ENCODE data around the gene STARD10.

STARD10 gene

DNA sequence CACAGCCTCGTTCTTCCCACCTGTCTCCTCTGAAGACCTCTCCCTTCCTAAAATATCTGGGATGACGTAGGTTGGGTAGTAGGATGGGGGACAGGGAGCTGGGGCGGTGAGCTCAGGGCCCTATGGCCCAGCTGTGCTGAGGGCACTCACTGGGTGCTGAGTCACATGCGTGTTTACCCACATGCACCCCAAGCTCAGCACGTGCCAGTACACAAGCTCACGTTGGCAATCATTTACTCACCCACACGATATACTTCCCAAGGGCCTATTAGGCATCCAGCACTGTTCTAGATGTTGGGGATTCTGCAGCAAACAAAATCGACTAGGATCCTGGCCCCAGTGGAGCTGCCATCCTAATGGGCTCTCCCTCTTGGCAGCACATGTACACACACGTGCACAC, 70.3 kb downstream of the STARD10 start:
- Histone ChIP-seq H3K4me1 (ENCODE audit: insufficient read depth, low read length) (peaks cover 46% of the 10 kb centered on the region), H3K4me3 (ENCODE audit: low read depth in 1 of 2, low read length in 2 of 2) (no peak overlapping the region), H3K9me3 (ENCODE audit: low read length) (no peaks in the 10 kb centered on the region), H3K9ac (ENCODE audit: low read length) (no peak overlapping the region), H3K27me3 (ENCODE audit: control insufficient read depth in 1 of 2, insufficient read depth in 2 of 2, low read length in 2 of 2) (no peaks in the 10 kb centered on the region), H3K27ac (ENCODE audit: low read depth, low read length) (no peak overlapping the region), H3K36me3 (ENCODE audit: insufficient read depth, low read length) (no peaks in the 10 kb centered on the region)

DNA sequence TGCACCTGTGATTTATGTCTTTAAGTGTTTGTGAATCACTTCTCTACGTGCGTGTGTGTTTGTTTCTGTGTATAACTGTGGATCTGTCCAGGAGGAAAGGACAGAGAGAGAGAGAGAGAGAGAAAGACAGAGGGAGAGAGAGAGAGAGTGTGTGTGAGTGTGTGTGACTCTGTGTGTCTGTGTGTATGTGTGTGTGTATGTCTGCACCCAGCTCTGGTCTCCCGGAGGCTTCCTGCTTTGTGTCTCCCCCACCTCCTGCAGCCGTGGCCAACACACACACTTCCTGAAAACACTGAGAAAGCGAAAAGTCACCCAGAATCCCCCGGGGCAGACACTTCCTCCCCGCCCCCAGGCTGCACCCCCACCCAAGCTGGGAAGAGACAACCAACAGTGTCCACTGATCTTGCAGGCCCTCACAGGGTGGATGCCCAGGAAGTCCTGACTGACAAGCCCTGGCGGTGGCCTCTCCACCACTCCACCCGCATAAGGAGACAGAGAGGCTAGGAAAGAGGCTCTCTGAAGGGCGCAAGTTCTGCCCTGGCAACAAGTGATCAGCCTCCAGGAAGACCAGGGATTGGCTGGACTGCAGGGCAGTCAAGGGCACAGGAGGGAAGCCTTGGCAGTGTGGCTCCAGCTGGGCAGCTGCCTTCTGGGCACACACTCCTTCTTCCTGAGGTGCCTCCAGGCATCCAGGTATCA, 71.6 kb downstream of the STARD10 start:
- Histone ChIP-seq H3K4me1 (ENCODE audit: insufficient read depth, low read length) (peaks cover 46% of the 10 kb centered on the region), H3K36me3 (ENCODE audit: insufficient read depth, low read length) (no peaks in the 10 kb centered on the region), H3K27ac (ENCODE audit: low read depth, low read length) (peak overlapping the region; percentile 66), H3K9ac (ENCODE audit: low read length) (peak overlapping the region; percentile 59), H3K9me3 (ENCODE audit: low read length) (no peaks in the 10 kb centered on the region), H3K27me3 (ENCODE audit: control insufficient read depth in 1 of 2, insufficient read depth in 2 of 2, low read length in 2 of 2) (no peaks in the 10 kb centered on the region), H3K4me3 (ENCODE audit: low read depth in 1 of 2, low read length in 2 of 2) (peak overlapping the region; percentile 51 to 82)

DNA sequence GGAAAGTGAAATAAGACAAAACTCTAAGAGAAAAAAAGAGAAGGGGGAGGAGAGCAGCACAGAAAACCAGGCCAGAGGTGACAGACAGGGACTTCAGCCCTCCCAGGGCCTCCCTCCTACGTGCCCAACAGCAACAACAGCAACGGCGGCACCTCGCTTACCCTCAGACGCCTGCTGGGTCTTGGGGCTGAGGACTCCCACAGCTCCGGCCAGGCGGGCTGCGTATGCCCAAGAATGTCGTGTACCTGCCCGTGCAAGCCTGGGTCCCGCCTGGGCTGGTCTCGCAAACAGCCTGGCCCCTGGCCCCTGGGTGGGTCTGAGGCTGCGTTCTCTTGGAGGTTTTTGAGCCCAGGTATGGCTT, 72.2 kb downstream of the STARD10 start:
- Histone ChIP-seq H3K27me3 (ENCODE audit: control insufficient read depth in 1 of 2, insufficient read depth in 2 of 2, low read length in 2 of 2) (no peaks in the 10 kb centered on the region), H3K36me3 (ENCODE audit: insufficient read depth, low read length) (no peaks in the 10 kb centered on the region), H3K4me3 (ENCODE audit: low read depth in 1 of 2, low read length in 2 of 2) (peak overlapping the region; percentile 51 to 82), H3K9ac (ENCODE audit: low read length) (peak overlapping the region; percentile 59), H3K27ac (ENCODE audit: low read depth, low read length) (peak overlapping the region; percentile 66), H3K4me1 (ENCODE audit: insufficient read depth, low read length) (peaks cover 48% of the 10 kb centered on the region), H3K9me3 (ENCODE audit: low read length) (no peaks in the 10 kb centered on the region)

DNA sequence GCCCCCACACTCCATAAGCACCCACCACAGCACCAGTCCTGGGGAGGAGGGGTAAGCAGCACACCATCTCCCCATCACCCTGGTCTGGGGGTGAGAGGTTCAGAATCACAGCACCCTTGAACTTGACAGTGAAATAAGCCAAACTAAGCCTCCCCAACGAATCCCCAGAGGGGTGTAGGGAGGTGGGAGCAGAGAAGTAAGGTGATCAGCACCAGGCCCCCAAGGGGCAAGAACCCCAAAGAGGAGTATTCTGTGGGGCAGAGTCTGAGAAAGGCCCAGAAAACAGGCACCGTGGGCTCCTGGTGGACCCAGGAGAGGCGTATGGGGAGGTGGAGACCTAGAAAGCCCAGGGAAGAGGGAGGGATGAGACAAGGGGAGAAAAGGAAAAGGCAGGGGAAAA, 72.6 kb downstream of the STARD10 start:
- Histone ChIP-seq H3K27me3 (ENCODE audit: control insufficient read depth in 1 of 2, insufficient read depth in 2 of 2, low read length in 2 of 2) (no peaks in the 10 kb centered on the region), H3K9ac (ENCODE audit: low read length) (peak overlapping the region; percentile 59), H3K9me3 (ENCODE audit: low read length) (no peaks in the 10 kb centered on the region), H3K27ac (ENCODE audit: low read depth, low read length) (peak overlapping the region; percentile 66), H3K4me1 (ENCODE audit: insufficient read depth, low read length) (peaks cover 52% of the 10 kb centered on the region), H3K36me3 (ENCODE audit: insufficient read depth, low read length) (no peaks in the 10 kb centered on the region), H3K4me3 (ENCODE audit: low read depth in 1 of 2, low read length in 2 of 2) (peak overlapping the region; percentile 51 to 82)

DNA sequence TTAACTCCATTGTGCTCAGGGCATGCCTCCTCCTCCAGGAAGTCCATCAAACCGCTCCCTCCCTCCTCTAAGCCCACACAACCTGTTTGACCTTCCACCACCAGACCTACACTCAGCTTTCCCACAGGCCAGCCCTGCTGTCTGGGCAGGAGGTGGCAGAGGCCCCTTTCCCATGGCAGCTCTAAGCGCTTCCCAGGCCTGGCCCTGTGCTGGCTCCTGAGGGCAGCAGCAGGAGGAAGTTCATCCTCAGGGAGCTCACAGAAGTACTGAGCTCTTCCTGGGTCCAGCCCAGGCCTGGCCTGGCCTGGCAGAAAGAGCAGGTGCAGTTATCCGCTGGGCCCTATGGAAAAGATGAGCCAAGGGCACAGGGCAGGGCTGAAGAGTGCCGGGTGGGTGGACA, 73.1 kb downstream of the STARD10 start:
- Histone ChIP-seq H3K9me3 (ENCODE audit: low read length) (no peaks in the 10 kb centered on the region), H3K9ac (ENCODE audit: low read length) (peak overlapping the region; percentile 59), H3K27me3 (ENCODE audit: control insufficient read depth in 1 of 2, insufficient read depth in 2 of 2, low read length in 2 of 2) (no peaks in the 10 kb centered on the region), H3K4me1 (ENCODE audit: insufficient read depth, low read length) (peaks cover 54% of the 10 kb centered on the region), H3K4me3 (ENCODE audit: low read depth in 1 of 2, low read length in 2 of 2) (peak overlapping the region; percentile 51 to 82), H3K36me3 (ENCODE audit: insufficient read depth, low read length) (no peaks in the 10 kb centered on the region), H3K27ac (ENCODE audit: low read depth, low read length) (peak overlapping the region; percentile 66)

DNA sequence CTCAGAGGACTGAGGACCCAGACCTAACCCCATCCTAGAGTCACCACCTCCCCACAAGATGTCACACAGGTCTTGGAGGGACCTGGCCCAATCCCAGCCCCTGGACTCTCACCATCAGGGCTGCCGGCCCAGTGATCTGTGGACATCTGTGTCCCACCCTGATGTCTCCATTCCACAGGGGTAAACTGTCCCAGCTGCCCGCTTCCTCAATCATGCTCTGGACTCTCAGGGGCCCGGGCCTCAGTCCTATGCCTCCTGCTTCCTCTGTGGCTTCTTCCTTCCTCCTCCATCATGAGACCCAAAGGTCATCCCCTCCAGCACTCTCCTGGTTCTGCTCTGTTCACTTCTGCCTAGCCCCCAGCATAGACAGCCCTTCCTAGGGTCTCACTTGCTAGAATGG, 73.8 kb downstream of the STARD10 start:
- Histone ChIP-seq H3K36me3 (ENCODE audit: insufficient read depth, low read length) (no peaks in the 10 kb centered on the region), H3K4me3 (ENCODE audit: low read depth in 1 of 2, low read length in 2 of 2) (peak overlapping the region in 1 of 2 donors; percentile 82), H3K4me1 (ENCODE audit: insufficient read depth, low read length) (peaks cover 48% of the 10 kb centered on the region), H3K9ac (ENCODE audit: low read length) (no peak overlapping the region), H3K9me3 (ENCODE audit: low read length) (no peaks in the 10 kb centered on the region), H3K27me3 (ENCODE audit: control insufficient read depth in 1 of 2, insufficient read depth in 2 of 2, low read length in 2 of 2) (no peaks in the 10 kb centered on the region), H3K27ac (ENCODE audit: low read depth, low read length) (no peak overlapping the region)

DNA sequence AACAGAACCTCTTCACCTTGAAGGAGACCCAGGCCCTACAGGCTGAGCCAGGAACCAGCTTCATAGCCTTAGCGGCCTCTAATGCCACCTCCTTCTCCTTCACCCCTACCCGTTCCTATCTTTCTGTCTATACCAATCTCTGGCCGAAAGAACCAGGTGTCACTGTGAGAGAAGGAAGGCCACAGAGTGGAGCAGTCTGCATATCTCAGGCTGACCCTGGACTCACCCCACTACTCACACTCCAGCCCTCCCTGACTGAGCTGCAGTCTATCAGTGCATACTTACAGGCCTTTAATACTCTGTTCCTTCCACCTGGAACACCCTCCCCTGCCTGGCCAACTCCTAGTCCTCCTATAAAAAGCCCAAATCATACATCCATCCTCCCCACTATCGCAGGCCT, 74.3 kb downstream of the STARD10 start:
- Histone ChIP-seq H3K4me1 (ENCODE audit: insufficient read depth, low read length) (peaks cover 43% of the 10 kb centered on the region), H3K9ac (ENCODE audit: low read length) (no peak overlapping the region), H3K36me3 (ENCODE audit: insufficient read depth, low read length) (peaks cover 3% of the 10 kb centered on the region), H3K27ac (ENCODE audit: low read depth, low read length) (no peak overlapping the region), H3K4me3 (ENCODE audit: low read depth in 1 of 2, low read length in 2 of 2) (peak overlapping the region in 1 of 2 donors; percentile 82), H3K27me3 (ENCODE audit: control insufficient read depth in 1 of 2, insufficient read depth in 2 of 2, low read length in 2 of 2) (no peaks in the 10 kb centered on the region), H3K9me3 (ENCODE audit: low read length) (no peaks in the 10 kb centered on the region)

DNA sequence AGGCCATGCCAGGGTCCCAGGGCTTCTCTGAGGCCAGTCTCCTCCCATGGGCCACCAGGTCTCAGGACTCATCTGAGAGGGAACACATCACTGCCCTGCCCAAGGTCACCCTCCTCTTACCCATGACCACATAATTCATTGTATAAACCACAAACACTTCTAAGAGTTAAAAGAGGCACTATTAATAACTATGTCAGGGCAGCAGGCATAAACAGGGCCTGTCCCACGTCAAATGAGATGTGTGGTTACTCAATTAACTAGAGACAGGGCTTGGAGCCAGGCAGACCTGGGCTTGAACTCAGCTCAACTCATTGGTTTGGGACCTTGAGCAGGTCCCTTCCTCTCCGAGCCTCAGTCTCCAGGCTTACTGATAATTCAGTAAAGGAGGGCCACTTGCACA, 74.7 kb downstream of the STARD10 start:
- Histone ChIP-seq H3K27ac (ENCODE audit: low read depth, low read length) (no peak overlapping the region), H3K4me3 (ENCODE audit: low read depth in 1 of 2, low read length in 2 of 2) (peak overlapping the region in 1 of 2 donors; percentile 82), H3K9ac (ENCODE audit: low read length) (no peak overlapping the region), H3K36me3 (ENCODE audit: insufficient read depth, low read length) (peaks cover 3% of the 10 kb centered on the region), H3K27me3 (ENCODE audit: control insufficient read depth in 1 of 2, insufficient read depth in 2 of 2, low read length in 2 of 2) (no peaks in the 10 kb centered on the region), H3K4me1 (ENCODE audit: insufficient read depth, low read length) (peaks cover 42% of the 10 kb centered on the region), H3K9me3 (ENCODE audit: low read length) (no peaks in the 10 kb centered on the region)

DNA sequence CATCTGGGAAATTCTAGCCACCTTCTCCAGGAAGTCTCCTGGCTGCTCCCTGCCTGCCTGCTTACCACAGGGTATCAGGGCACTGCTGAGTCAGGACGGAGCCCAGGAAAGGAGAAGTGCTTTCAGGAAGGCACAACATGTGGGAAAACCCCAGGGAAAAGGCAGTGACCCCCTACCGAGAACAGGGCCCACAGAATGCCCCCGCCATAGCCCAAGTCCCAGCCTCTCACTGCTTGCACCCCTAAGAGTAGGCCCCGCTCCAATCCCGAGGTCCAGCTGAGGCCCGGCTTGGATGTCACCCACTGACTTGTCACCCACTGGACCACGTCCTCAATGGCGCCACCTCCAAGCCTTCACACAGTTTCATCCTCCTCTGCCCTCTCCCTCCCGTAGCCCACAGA, 75.7 kb downstream of the STARD10 start:
- H3K9ac ChIP-seq (ENCODE audit: low read length) = no peak overlapping the region
- H3K36me3 ChIP-seq (ENCODE audit: insufficient read depth, low read length) = peaks cover 3% of the 10 kb centered on the region
- peaks cover 43% of the 10 kb centered on the region for H3K4me1 ChIP-seq (ENCODE audit: insufficient read depth, low read length)
- no peak overlapping the region for H3K27ac ChIP-seq (ENCODE audit: low read depth, low read length)
- no peak overlapping the region for H3K4me3 ChIP-seq (ENCODE audit: low read depth in 1 of 2, low read length in 2 of 2)
- H3K9me3 ChIP-seq (ENCODE audit: low read length) = no peaks in the 10 kb centered on the region
- H3K27me3 ChIP-seq (ENCODE audit: control insufficient read depth in 1 of 2, insufficient read depth in 2 of 2, low read length in 2 of 2) = no peaks in the 10 kb centered on the region

DNA sequence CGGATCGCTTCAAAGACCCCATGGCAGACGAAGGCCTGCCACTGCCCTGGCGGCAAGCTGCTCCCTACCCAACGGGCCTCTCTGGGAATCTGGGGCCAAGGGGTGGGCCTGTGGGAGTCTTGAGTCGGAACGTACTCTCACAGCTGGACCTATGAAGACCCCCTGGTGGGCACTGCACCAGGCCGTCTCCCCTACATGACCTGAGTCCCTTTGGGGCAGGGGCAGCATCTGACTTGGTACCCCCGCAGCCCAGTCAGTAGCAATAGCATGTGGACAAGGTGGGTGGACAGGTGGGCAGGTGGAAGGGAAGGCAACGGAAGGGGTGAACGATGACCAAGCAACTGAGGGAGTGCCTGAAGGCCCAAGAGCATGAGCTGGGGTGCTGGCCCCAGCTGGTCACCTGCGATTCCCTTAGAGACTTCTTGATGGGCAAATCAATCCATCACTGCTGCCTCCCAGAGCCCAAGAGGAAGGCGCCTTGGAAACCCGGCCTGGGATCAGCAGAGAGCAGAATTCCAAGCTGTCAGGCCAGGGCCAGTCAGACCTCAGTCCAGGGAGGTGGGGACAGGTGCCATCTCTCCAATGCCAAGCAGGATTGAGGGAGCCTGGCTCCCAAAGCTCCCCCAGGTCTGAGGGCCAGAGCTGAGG, 76.9 kb downstream of the STARD10 start:
- H3K4me1 ChIP-seq (ENCODE audit: insufficient read depth, low read length) = peaks cover 41% of the 10 kb centered on the region
- no peaks in the 10 kb centered on the region for H3K27me3 ChIP-seq (ENCODE audit: control insufficient read depth in 1 of 2, insufficient read depth in 2 of 2, low read length in 2 of 2)
- no peak overlapping the region for H3K4me3 ChIP-seq (ENCODE audit: low read depth in 1 of 2, low read length in 2 of 2)
- H3K9me3 ChIP-seq (ENCODE audit: low read length) = no peaks in the 10 kb centered on the region
- peaks cover 6% of the 10 kb centered on the region for H3K36me3 ChIP-seq (ENCODE audit: insufficient read depth, low read length)
- no peak overlapping the region for H3K9ac ChIP-seq (ENCODE audit: low read length)
- no peak overlapping the region for H3K27ac ChIP-seq (ENCODE audit: low read depth, low read length)

DNA sequence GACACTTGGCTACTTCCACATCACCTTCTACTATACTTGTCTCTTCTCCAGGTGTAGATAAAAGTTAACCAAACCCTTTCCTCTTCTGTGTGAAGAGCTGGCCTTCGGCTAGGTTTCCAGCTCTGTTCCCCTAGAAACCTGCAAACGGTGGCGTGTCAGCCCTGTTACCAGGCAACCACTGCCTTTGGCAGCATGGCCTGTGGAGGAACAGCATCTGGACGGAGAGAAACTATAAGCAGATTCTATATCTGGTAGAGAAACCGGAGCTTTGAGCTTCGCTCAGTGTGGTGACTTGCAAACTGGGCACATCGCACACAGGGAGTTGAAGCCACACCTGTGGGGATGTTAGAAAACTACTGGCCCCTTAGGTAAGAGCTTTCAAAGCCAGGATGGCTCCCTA, 77.6 kb downstream of the STARD10 start:
- no peak overlapping the region for H3K27ac ChIP-seq (ENCODE audit: low read depth, low read length)
- H3K4me1 ChIP-seq (ENCODE audit: insufficient read depth, low read length) = peaks cover 38% of the 10 kb centered on the region
- no peaks in the 10 kb centered on the region for H3K9me3 ChIP-seq (ENCODE audit: low read length)
- H3K4me3 ChIP-seq (ENCODE audit: low read depth in 1 of 2, low read length in 2 of 2) = no peak overlapping the region
- H3K27me3 ChIP-seq (ENCODE audit: control insufficient read depth in 1 of 2, insufficient read depth in 2 of 2, low read length in 2 of 2) = no peaks in the 10 kb centered on the region
- peaks cover 11% of the 10 kb centered on the region for H3K36me3 ChIP-seq (ENCODE audit: insufficient read depth, low read length)
- H3K9ac ChIP-seq (ENCODE audit: low read length) = no peak overlapping the region

DNA sequence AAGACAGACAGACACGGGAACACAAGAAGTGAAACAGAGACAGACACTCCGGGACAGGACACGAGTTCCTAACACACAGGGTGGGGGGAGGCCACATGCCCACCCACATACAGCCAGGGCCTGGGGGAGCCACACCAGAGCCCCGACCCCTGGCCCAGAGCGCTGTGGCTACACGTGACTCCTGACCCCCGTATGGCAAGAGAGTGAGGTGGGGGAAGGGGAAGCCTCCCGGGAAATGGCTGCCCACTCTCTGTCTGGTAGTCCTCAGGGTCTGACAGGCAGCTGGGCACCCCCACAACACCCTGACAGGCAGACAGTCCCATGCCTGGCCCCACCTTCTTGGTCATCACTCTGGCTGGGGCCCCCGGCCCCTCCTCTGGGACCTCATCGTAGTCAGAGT, 81.0 kb downstream of the STARD10 start:
- no peak overlapping the region for H3K9ac ChIP-seq (ENCODE audit: low read length)
- H3K4me1 ChIP-seq (ENCODE audit: insufficient read depth, low read length) = peaks cover 13% of the 10 kb centered on the region
- H3K9me3 ChIP-seq (ENCODE audit: low read length) = no peaks in the 10 kb centered on the region
- H3K36me3 ChIP-seq (ENCODE audit: insufficient read depth, low read length) = peaks cover 38% of the 10 kb centered on the region
- no peak overlapping the region for H3K4me3 ChIP-seq (ENCODE audit: low read depth in 1 of 2, low read length in 2 of 2)
- no peak overlapping the region for H3K27ac ChIP-seq (ENCODE audit: low read depth, low read length)
- no peaks in the 10 kb centered on the region for H3K27me3 ChIP-seq (ENCODE audit: control insufficient read depth in 1 of 2, insufficient read depth in 2 of 2, low read length in 2 of 2)
